Measurements from ENCODE around the gene SETD2. TPM values are rescaled to one million over a fixed set of nuclear protein-coding genes. Genes with fewer than 3 reads are reported as not detected.

SETD2 gene
- total and polyA plus RNA-seq, 9 of the 15 experiments (the other 6 are each of a cell fraction or from before 2014, with no cell fraction given) = 8.2 to 44.0 (median 33.6) TPM

Small RNAs within 50 kb of the gene (small RNA-seq; reads per million reads assigned to genes)
- not detected for gene MRPL57P3

Other genes starting within 250 kb of the SETD2 start
- gene CCDC12, start 187.4 kb downstream of the SETD2 start, total RNA-seq (2014; rRNA removed) = 99.0 and 101 TPM in 2 replicates
- 44.4 and 63.0 TPM in 2 replicates for gene CCDC12, start 187.4 kb downstream of the SETD2 start, total RNA-seq (2014; rRNA removed; fragmentation: Illumina TruSeq; extraction: Trizol)
- gene CCDC12, start 187.4 kb downstream of the SETD2 start, total RNA-seq (2015; rRNA removed; fragmentation: Illumina TruSeq; extraction: Trizol) = 104 and 115 TPM in 2 replicates
- gene CCDC12, start 187.4 kb downstream of the SETD2 start, total RNA-seq (2021) = 75.2 and 86.9 TPM in 2 replicates
- gene CCDC12, start 187.4 kb downstream of the SETD2 start, polyA plus RNA-seq (2011; rRNA removed) = 47.8 and 54.0 TPM in 2 replicates
- 105 and 127 TPM in 2 replicates for gene CCDC12, start 187.4 kb downstream of the SETD2 start, polyA plus RNA-seq (2014; fragmentation: Illumina TruSeq; extraction: Trizol)
- gene CCDC12, start 187.4 kb downstream of the SETD2 start, polyA plus RNA-seq (2014; fragmentation: Nextera tagmentation; extraction: Ambion mirVana) = 10 to 100 TPM in 1 of 2 experiments, 1 to 10 TPM in 1; 8.9 to 20.9 TPM
- 100 and 201 TPM in 2 replicates for gene CCDC12, start 187.4 kb downstream of the SETD2 start, polyA plus RNA-seq (2014; rRNA removed)
- gene NBEAL2, start 184.4 kb downstream of the SETD2 start, total RNA-seq (2014; rRNA removed) = 41.3 and 45.2 TPM in 2 replicates
- gene NBEAL2, start 184.4 kb downstream of the SETD2 start, total RNA-seq (2014; rRNA removed; fragmentation: Illumina TruSeq; extraction: Trizol) = 12.3 and 16.0 TPM in 2 replicates
- gene NBEAL2, start 184.4 kb downstream of the SETD2 start, total RNA-seq (2015; rRNA removed; fragmentation: Illumina TruSeq; extraction: Trizol) = 23.7 and 23.9 TPM in 2 replicates
- gene NBEAL2, start 184.4 kb downstream of the SETD2 start, total RNA-seq (2021) = 89.3 and 114 TPM in 2 replicates
- gene NBEAL2, start 184.4 kb downstream of the SETD2 start, polyA plus RNA-seq (2011; rRNA removed) = 29.6 and 50.4 TPM in 2 replicates
- 46.4 and 62.1 TPM in 2 replicates for gene NBEAL2, start 184.4 kb downstream of the SETD2 start, polyA plus RNA-seq (2014; fragmentation: Illumina TruSeq; extraction: Trizol)
- under 1 TPM; 0.06 to 0.24 TPM for gene NBEAL2, start 184.4 kb downstream of the SETD2 start, polyA plus RNA-seq (2014; fragmentation: Nextera tagmentation; extraction: Ambion mirVana)
- 67.5 and 85.5 TPM in 2 replicates for gene NBEAL2, start 184.4 kb downstream of the SETD2 start, polyA plus RNA-seq (2014; rRNA removed)
- 24.4 and 31.7 TPM in 2 replicates for gene KIF9, start 118.7 kb upstream of the SETD2 start, total RNA-seq (2014; rRNA removed)
- 25.0 and 26.9 TPM in 2 replicates for gene KIF9, start 118.7 kb upstream of the SETD2 start, total RNA-seq (2014; rRNA removed; fragmentation: Illumina TruSeq; extraction: Trizol)
- 21.4 and 21.5 TPM in 2 replicates for gene KIF9, start 118.7 kb upstream of the SETD2 start, total RNA-seq (2015; rRNA removed; fragmentation: Illumina TruSeq; extraction: Trizol)
- 20.4 and 26.3 TPM in 2 replicates for gene KIF9, start 118.7 kb upstream of the SETD2 start, total RNA-seq (2021)
- gene KIF9, start 118.7 kb upstream of the SETD2 start, polyA plus RNA-seq (2011; rRNA removed) = 11.7 and 19.5 TPM in 2 replicates
- 16.9 and 19.5 TPM in 2 replicates for gene KIF9, start 118.7 kb upstream of the SETD2 start, polyA plus RNA-seq (2014; fragmentation: Illumina TruSeq; extraction: Trizol)
- gene KIF9, start 118.7 kb upstream of the SETD2 start, polyA plus RNA-seq (2014; fragmentation: Nextera tagmentation; extraction: Ambion mirVana) = 10 to 100 TPM; 52.1 to 56.9 TPM
- gene KIF9, start 118.7 kb upstream of the SETD2 start, polyA plus RNA-seq (2014; rRNA removed) = 29.1 and 33.8 TPM in 2 replicates
- 26.7 and 34.9 TPM in 2 replicates for gene KLHL18, start 118.8 kb upstream of the SETD2 start, total RNA-seq (2014; rRNA removed)
- 30.5 and 30.8 TPM in 2 replicates for gene KLHL18, start 118.8 kb upstream of the SETD2 start, total RNA-seq (2014; rRNA removed; fragmentation: Illumina TruSeq; extraction: Trizol)
- 33.5 and 34.9 TPM in 2 replicates for gene KLHL18, start 118.8 kb upstream of the SETD2 start, total RNA-seq (2015; rRNA removed; fragmentation: Illumina TruSeq; extraction: Trizol)
- gene KLHL18, start 118.8 kb upstream of the SETD2 start, total RNA-seq (2021) = 70.8 and 79.5 TPM in 2 replicates
- 67.4 and 73.7 TPM in 2 replicates for gene KLHL18, start 118.8 kb upstream of the SETD2 start, polyA plus RNA-seq (2011; rRNA removed)
- 48.7 and 52.9 TPM in 2 replicates for gene KLHL18, start 118.8 kb upstream of the SETD2 start, polyA plus RNA-seq (2014; fragmentation: Illumina TruSeq; extraction: Trizol)
- gene KLHL18, start 118.8 kb upstream of the SETD2 start, polyA plus RNA-seq (2014; fragmentation: Nextera tagmentation; extraction: Ambion mirVana) = 10 to 100 TPM; 81.5 to 97.5 TPM
- gene KLHL18, start 118.8 kb upstream of the SETD2 start, polyA plus RNA-seq (2014; rRNA removed) = 40.4 and 43.6 TPM in 2 replicates
- gene PTPN23, start 216.9 kb upstream of the SETD2 start, total RNA-seq (2014; rRNA removed) = 7.2 and 10.1 TPM in 2 replicates
- 5.2 and 6.3 TPM in 2 replicates for gene PTPN23, start 216.9 kb upstream of the SETD2 start, total RNA-seq (2014; rRNA removed; fragmentation: Illumina TruSeq; extraction: Trizol)
- gene PTPN23, start 216.9 kb upstream of the SETD2 start, total RNA-seq (2015; rRNA removed; fragmentation: Illumina TruSeq; extraction: Trizol) = 7.3 and 8.7 TPM in 2 replicates
- gene PTPN23, start 216.9 kb upstream of the SETD2 start, total RNA-seq (2021) = 51.4 and 58.7 TPM in 2 replicates
- 1.7 and 4.6 TPM in 2 replicates for gene PTPN23, start 216.9 kb upstream of the SETD2 start, polyA plus RNA-seq (2011; rRNA removed)
- 14.1 and 24.0 TPM in 2 replicates for gene PTPN23, start 216.9 kb upstream of the SETD2 start, polyA plus RNA-seq (2014; fragmentation: Illumina TruSeq; extraction: Trizol)
- under 1 TPM; 0.41 to 0.93 TPM for gene PTPN23, start 216.9 kb upstream of the SETD2 start, polyA plus RNA-seq (2014; fragmentation: Nextera tagmentation; extraction: Ambion mirVana)
- gene PTPN23, start 216.9 kb upstream of the SETD2 start, polyA plus RNA-seq (2014; rRNA removed) = 11.4 and 20.2 TPM in 2 replicates